ENCODE data around the gene FAIM2.

The FAIM2 gene

DNA sequence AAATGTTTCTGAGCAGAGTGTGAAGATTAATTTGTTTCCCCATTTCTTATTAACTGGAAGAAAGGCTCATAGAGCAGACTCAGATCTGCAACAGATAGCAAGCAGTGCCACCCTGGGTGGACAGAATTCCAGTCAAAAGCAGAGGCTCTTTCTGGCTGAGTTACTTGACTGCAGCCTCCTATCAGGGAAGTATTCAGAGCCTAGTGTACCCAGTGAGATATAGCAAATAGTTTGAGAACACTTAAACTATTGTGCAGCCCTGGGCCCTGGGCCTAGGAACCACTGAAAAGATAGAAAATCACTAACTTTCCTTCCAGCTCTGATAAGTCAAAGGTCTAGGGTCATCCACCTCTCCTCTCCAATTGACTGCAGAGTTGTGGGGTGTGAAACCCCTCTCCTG is 35.6 kb upstream of the FAIM2 start:
- DNase-seq (ENCODE audit: low spot score) = no peak

- DNase-seq (ENCODE audit: low spot score) = no peak
These were observed 34.1 kb upstream of the FAIM2 start for GRCh38 chr12:49937639-49938300.

GRCh38 chr12:49936925-49937324 is 33.2 kb upstream of the FAIM2 start:
- no peak for DNase-seq (ENCODE audit: low spot score)

DNA sequence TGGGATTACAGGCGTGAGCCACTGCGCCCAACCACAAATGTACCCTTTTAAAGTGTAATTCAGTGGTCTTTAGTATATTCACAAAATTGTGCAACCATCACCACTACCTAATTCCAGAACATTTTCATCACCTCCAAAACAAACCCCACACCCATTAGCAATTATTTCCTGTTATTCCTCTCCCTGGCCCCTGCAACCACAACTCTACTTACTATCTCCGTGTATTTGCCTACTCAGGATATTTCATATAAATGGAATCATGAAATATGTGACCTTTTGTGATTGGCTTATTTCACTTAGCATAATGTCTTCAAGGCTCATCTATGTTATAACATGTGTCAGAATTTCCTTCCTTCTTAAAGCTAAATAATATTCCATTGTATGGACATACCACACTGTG is 30.8 kb upstream of the FAIM2 start:
- DNase-seq (ENCODE audit: low spot score) = no peak

GRCh38 chr12:49933796-49934195 is 30.1 kb upstream of the FAIM2 start:
- no peak for DNase-seq (ENCODE audit: low spot score)

DNA sequence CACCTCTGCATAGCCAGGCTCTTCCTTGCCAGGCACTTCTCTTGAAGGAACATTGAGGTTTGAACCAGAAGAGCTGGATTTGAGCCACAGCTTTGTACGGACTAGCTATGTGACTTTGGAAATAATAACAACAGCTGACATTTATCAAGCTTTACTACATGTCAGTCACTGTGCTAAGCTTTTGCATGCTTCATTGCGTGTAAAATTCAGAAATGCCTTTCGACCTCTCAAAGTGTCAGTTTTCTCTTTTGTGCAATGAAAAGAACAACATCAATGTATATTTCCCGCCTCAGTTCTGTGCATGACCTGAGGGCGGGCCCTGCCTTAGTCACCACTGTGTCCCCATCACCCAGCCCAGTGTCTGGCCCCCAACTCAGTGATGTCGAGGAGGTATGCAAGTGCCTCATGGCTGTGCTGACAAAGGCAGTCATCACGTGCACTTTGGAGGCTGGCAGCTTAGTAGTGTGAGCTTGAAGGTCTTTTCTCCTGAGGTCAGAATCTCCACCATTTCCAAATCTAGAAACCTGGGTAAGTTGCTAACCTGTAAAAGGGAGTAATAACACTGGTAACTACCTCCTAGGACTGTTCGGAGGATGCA is 28.9 kb upstream of the FAIM2 start:
- DNase-seq (ENCODE audit: low spot score) = no peak

- no peak for DNase-seq (ENCODE audit: low spot score)
These were observed 28.3 kb upstream of the FAIM2 start for GRCh38 chr12:49932023-49932422.

- no peak for DNase-seq (ENCODE audit: low spot score)
These were observed 27.0 kb upstream of the FAIM2 start for GRCh38 chr12:49930515-49931288.

DNA sequence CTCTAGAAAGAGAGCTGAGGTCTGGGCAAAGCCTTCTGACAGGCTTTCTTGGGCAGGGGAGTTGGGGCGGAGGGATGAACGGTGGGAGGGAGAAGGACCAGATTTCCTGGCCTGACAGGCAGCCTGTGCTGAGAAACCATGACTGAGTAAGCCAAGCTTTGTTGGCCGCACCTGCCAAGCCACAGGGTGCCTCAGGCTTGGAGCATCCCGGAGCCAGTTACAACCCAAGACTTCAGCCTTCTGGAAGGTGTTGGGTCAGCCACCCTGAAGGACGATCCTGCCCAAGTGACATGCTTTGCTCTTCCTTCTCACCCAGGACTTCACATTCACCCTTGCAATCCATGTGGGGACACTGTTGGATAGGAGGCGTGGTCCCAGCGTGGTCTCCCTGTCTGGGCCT is 25.9 kb upstream of the FAIM2 start:
- DNase-seq (ENCODE audit: low spot score) = no peak

DNA sequence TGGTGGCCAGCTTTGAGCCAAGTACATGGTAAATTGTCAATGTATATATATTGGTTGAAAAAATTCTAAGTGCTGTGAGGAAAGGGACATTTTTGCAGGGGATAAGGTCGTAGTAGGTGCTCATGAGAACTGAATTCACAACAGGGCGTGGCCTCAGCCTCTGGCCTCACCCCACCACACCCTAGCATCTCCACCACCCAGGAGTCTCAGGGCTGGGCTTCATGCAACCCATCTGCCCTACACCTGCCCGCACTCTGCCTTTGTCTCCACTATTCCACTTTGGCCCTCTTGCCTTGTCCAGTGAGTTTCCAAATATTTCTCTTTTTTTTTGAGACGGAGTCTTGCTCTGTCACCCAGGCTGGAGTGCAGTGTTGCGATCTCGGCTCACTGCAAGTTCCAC is 24.8 kb upstream of the FAIM2 start:
- DNase-seq (ENCODE audit: low spot score) = no peak

DNA sequence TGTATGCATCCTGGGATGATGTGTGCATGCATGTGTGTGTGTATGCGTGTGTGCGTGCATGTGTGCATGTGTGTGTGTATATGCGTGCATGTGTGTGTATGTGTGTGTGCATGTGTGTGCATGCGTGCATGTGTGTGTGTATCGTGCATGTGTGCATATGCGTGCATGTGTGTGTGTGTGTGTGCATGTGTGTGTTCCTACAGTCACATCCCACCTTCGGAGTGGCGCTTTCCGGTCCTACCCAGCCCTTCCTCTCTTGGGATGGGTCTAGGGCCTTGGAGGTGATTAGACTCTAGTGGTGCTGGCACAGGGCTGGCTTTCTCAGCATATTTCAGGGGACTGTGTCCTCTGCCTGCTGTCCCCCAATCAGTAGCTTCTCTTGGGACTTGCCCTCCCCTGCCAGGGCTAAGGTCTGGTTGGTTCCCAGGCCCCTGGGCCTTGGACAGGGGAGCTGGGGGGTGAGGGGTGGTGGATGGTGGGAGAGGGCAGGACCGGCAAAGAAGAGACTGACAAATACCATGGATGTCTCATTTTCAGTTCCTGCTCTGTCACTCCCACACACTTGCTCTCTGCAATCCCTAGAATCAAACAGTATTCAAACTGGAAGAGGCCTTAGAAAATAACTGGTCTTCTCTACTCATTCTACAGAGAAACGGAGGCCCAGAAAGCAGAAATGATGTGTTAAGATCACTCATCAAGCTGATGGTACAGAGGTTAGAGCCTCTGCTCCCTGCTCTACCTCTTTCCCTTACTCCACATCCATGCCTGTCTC is 21.9 kb upstream of the FAIM2 start:
- no peak for DNase-seq (ENCODE audit: low spot score)

DNA sequence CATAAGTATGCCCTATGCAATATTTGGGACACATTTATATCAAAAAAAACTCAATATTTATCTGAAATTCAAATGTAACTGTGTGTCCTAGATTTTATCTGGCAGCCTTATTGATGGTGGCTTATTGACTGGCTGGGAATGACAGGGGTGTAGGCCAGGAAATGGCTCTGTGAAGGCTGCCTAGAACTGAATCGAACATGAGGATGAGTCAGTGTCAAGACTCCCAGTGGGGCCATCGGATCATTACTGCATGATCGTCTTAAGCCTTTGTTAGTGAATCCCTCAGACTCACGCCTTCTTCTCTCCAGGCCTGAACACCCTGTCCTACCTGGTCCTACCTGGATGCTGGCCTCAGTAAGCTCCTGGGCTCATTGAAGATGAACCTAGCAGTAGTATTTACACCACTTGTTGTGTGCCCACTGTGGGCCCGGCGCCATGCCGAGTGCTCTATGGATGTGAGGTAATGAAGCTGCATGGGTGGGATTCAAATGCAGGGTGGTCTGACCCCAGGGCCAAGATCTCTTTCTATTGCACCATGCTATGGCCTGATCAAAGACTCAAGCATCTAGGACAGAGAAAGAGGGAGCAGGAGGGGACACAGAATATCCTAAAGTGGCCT is 21.0 kb upstream of the FAIM2 start:
- DNase-seq (ENCODE audit: low spot score) = no peak

GRCh38 chr12:49923880-49924556 is 20.3 kb upstream of the FAIM2 start:
- no peak for DNase-seq (ENCODE audit: low spot score)

DNA sequence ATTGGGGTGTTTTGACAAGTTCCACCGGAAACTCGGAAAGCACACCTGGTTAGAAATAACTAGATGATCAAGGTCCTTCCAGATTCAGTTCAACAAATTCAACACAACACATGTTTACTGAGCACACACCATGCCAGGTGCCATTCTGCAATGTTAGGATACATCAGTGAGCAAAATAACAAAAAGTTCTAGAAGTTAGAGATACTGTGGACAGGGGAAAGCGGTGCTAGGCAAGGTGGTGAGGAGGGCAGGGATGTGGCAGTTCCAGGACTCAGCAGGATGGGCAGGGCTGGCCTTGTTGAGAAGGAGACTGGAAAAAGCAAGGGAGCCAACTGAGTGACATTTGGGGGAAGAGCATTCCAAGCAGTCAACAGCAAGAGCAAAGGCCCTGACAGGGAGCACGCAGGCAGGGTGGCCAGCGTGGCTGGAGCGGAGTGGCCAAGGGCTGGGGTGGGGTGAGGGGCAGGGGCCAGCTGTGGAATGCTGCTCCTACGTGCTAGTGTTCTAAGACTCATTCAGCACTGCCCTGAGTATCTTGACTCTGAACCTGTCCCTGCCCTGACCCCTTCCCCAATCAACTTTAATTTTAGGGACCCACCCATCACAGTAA is 19.4 kb upstream of the FAIM2 start:
- DNase-seq (ENCODE audit: low spot score) = no peak

- DNase-seq (ENCODE audit: low spot score) = no peak
These were observed 18.8 kb upstream of the FAIM2 start for GRCh38 chr12:49922349-49923034.

DNA sequence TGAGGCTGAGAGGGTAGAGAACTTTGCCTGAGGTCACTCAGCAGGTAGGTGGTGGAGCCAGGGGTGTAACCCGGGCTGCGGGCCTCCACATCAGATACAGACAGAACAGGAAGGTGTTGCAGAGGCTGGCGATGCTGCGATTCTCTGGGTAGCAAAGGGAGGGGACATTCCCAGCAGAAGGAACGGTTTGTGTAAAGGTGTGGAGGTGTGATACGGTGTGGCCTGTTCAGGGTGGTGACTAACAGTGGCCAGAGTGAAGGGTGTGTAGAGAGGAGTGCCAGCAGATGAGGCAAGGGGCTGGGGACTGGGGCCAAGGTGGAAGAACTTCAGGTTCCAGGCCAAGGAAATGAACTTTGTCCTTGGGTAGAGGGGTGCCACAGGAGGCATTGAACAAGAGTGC is 18.2 kb upstream of the FAIM2 start:
- no peak for DNase-seq (ENCODE audit: low spot score)

- DNase-seq (ENCODE audit: low spot score) = no peak
These were observed 17.6 kb upstream of the FAIM2 start for GRCh38 chr12:49921299-49921698.

DNA sequence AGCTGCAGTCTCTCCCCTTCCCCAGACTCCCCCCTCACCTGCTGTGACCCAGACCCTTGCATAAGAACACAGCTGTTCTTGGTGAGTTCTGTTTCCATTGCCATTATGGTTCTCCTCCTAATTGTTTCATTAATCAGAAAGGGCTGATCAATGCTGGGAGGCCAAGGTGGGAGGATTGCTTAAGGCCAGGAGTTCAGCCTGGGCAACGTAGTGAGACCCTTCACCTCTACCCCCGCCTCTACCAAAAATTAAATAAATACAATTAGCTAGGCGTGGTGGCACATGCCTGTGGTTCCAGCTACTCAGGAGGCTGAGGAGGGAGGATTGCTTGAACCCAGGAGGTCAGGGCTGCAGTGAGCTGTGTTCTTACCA is 17.2 kb upstream of the FAIM2 start:
- DNase-seq (ENCODE audit: low spot score) = no peak

DNA sequence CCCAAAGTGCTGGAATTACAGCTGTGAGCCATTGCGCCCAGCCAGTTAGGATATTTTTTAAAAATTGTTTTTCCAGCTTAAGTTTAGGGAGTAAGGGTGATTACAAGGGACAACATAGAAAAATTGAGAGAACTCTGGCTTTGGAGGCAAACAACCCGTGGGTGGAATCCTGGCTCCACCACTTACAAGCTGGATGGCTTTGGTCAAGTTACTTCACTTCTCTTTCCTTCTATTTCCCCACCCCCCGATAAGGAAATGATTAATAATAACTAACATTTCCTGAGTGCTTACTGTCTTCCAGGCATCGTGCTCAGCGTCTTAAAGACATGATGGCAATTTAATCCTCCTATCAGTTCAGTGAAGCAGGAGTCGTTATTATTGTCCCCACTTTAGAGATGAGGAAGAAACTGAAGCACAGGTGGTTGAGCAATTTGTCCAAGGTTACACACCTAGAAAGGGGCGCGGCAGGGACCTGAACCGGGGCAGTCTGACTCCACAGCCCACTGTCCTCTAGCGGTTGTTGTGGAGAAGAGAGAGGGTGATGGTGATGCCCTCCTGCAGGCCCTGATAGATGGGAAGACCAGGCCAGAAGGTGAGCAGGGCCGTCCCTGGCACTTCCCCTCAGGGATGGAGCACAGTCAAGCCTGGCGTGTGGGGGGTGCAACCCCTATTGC is 16.7 kb upstream of the FAIM2 start:
- DNase-seq (ENCODE audit: low spot score) = no peak

DNA sequence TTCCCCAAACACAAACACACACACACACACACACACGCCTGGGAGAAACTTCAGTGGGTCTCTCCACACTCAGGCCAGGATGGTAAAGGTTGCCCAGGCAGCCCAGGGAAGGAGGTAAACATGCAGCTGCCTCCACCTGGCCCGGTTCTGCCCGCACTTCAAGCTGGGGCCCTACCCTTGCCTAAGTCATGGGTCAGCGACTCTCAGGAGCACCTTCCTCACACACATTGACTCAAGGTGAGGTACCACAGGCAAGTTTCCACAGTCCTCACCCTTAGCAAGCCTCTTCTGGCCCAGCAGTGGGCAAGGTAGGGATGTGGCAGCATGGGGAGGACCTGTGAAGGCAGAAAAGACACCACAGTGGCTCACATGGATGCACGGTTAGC is 14.1 kb upstream of the FAIM2 start:
- DNase-seq (ENCODE audit: low spot score) = no peak
